IMR-90 (cell line): ENCODE measurements around the gene RAC3. TPM values are rescaled to one million over a fixed set of nuclear protein-coding genes. Genes with fewer than 3 reads are reported as not detected.
A peak's percentile ranks its signal among the peaks of the same experiment; 100 is the strongest.

Experiments used
- ATAC-seq: fragments of 200-7000 bp; cut with Tn5 transposase; 2 replicates; pipeline ENCODE4 v1.9.1; 2020; ENCODE audit warnings: low read depth, mild to moderate bottlenecking, moderate library complexity
- BruUV-seq: library from RNA; stranded (reverse); fragments of 400-500 nt; replicated peaks from 2 replicates; lab custom pipeline; 2021; lab: Mats Ljungman, UMichigan
- CTCF ChIA-PET: fragments of 300-600 bp; formaldehyde crosslinking; extraction: SDS; loops from one replicate; lab custom pipeline; 2021; ENCODE audit warnings: antibody characterized with exemption; lab: Yijun Ruan, JAX
- POLR2A ChIA-PET: fragments of 300-600 bp; sonication (Branson Sonifier 250); formaldehyde crosslinking; loops from one replicate; lab custom pipeline; 2022; ENCODE audit warnings: antibody characterized with exemption; ENCODE audit not compliant: unreplicated experiment; lab: Charles Lee
- DNase-seq: peaks from one replicate; pipeline ENCODE4 v3.0.0; 2013
- H2AFZ ChIP-seq: replicated peaks from 2 replicates; pipeline ENCODE3; 2013; ENCODE audit warnings: low read length, mild to moderate bottlenecking; ENCODE audit not compliant: poor library complexity
- H2AK5ac ChIP-seq: 2 replicates; pipeline ENCODE4 v1.6.1; 2013; ENCODE audit warnings: low read depth, low read length, inconsistent platforms
- H2AK9ac ChIP-seq: replicated peaks from 2 replicates; pipeline ENCODE3; 2013; ENCODE audit warnings: mild to moderate bottlenecking, low read depth, low read length, moderate library complexity; ENCODE audit not compliant: poor library complexity
- H2BK120ac ChIP-seq: 2 replicates; pipeline ENCODE4 v1.6.1; 2013; ENCODE audit warnings: low read depth, low read length, inconsistent platforms
- H2BK15ac ChIP-seq: 3 replicates; pipeline ENCODE4 v1.6.1; 2013; ENCODE audit warnings: low read depth, low read length, inconsistent platforms
- H2BK20ac ChIP-seq: 2 replicates; pipeline ENCODE4 v1.6.1; 2013; ENCODE audit warnings: low read depth, mild to moderate bottlenecking, inconsistent platforms, low read length, moderate library complexity
- H2BK5ac ChIP-seq: 2 replicates; pipeline ENCODE4 v1.6.1; 2013; ENCODE audit warnings: mild to moderate bottlenecking, low read depth, low read length, inconsistent platforms; ENCODE audit not compliant: poor library complexity, severe bottlenecking
- H3K14ac ChIP-seq: replicated peaks from 2 replicates; pipeline ENCODE4 v1.6.1; 2013; ENCODE audit warnings: low read depth, low read length, inconsistent platforms
- H3K18ac ChIP-seq: 2 replicates; pipeline ENCODE4 v1.6.1; 2013; ENCODE audit warnings: low read depth, low read length, control low read depth
- H3K23ac ChIP-seq: 2 replicates; pipeline ENCODE4 v1.6.1; 2013; ENCODE audit warnings: low read depth, low read length, inconsistent platforms
- H3K27ac ChIP-seq: 2 replicates; pipeline ENCODE4 v1.5.1; 2013; ENCODE audit warnings: mild to moderate bottlenecking, control low read depth, low read length; ENCODE audit not compliant: insufficient read depth
- H3K27me3 ChIP-seq: 2 replicates; pipeline ENCODE4 v1.6.1; 2013; ENCODE audit warnings: low read length; ENCODE audit not compliant: control insufficient read depth, insufficient read depth
- H3K36me3 ChIP-seq: 2 replicates; pipeline ENCODE4 v1.6.1; 2013; ENCODE audit warnings: low read length, mixed read lengths; ENCODE audit not compliant: control insufficient read depth, insufficient read depth
- H3K4ac ChIP-seq: 2 replicates; pipeline ENCODE4 v1.6.1; 2013; ENCODE audit warnings: low read depth, low read length, inconsistent platforms
- H3K4me1 ChIP-seq: 2 replicates; pipeline ENCODE4 v1.6.1; 2013; ENCODE audit warnings: low read length, mixed read lengths; ENCODE audit not compliant: control insufficient read depth, insufficient read depth
- H3K4me2 ChIP-seq: 2 replicates; pipeline ENCODE4 v1.6.1; 2013; ENCODE audit warnings: low read depth, mild to moderate bottlenecking, control low read depth, low read length, moderate library complexity
- H3K4me3 ChIP-seq: 2 replicates; pipeline ENCODE4 v1.5.1; 2013; ENCODE audit warnings: low read depth, mild to moderate bottlenecking, control low read depth, low read length, moderate library complexity; ENCODE audit not compliant: insufficient read depth
- H3K56ac ChIP-seq: 2 replicates; pipeline ENCODE4 v1.6.1; 2013; ENCODE audit warnings: low read length, inconsistent platforms; ENCODE audit not compliant: insufficient read depth; ENCODE audit errors: extremely low read depth
- H3K79me1 ChIP-seq, 2 experiments: 2 replicates each; pipeline ENCODE4 v1.6.1; 2013; ENCODE audit warnings: low read length in 2 of 2, inconsistent platforms in 1 of 2, low read depth in 1 of 2
- H3K9ac ChIP-seq: 2 replicates; pipeline ENCODE4 v1.6.1; 2013; ENCODE audit warnings: low read depth, low read length, control low read depth
- H3K9me1 ChIP-seq: 2 replicates; pipeline ENCODE4 v1.6.1; 2013; ENCODE audit warnings: low read length, inconsistent platforms; ENCODE audit not compliant: insufficient read depth
- H3K9me3 ChIP-seq: 2 replicates; pipeline ENCODE4 v1.6.1; 2013; ENCODE audit warnings: low read length; ENCODE audit not compliant: control insufficient read depth, insufficient read depth
- H4K20me1 ChIP-seq: 2 replicates; pipeline ENCODE4 v1.6.1; 2013; ENCODE audit warnings: low read length, inconsistent platforms; ENCODE audit not compliant: insufficient read depth
- H4K5ac ChIP-seq: 2 replicates; pipeline ENCODE4 v1.6.1; 2013; ENCODE audit warnings: mild to moderate bottlenecking, low read depth, low read length, control low read depth
- H4K8ac ChIP-seq, 2 experiments: 2 replicates each; pipeline ENCODE4 v1.6.1; 2013; ENCODE audit warnings: low read depth in 2 of 2, low read length in 2 of 2, control low read depth in 1 of 2, inconsistent platforms in 1 of 2
- H4K91ac ChIP-seq: 2 replicates; pipeline ENCODE4 v1.6.1; 2013; ENCODE audit warnings: low read depth, low read length, inconsistent platforms; ENCODE audit not compliant: insufficient read depth
- CEBPB ChIP-seq: IDR thresholded peaks from 2 replicates; pipeline ENCODE4 v1.6.1; 2012; ENCODE audit warnings: low read depth, low read length, improper control_type of control experiment
- CHD1 ChIP-seq: IDR thresholded peaks from 2 replicates; pipeline ENCODE4 v1.6.1; 2012; ENCODE audit warnings: low read depth, low read length, improper control_type of control experiment
- FOS ChIP-seq: fragments of 150-350 bp; IDR thresholded peaks from 2 replicates; pipeline ENCODE4 v1.6.1; 2016; ENCODE audit warnings: low read depth, low read length
- MAFK ChIP-seq: IDR thresholded peaks from 2 replicates; pipeline ENCODE4 v1.6.1; 2012; ENCODE audit warnings: low read depth, low read length, improper control_type of control experiment
- MAZ ChIP-seq: IDR thresholded peaks from 2 replicates; pipeline ENCODE4 v1.6.1; 2012; ENCODE audit warnings: low read depth, mild to moderate bottlenecking, low read length, improper control_type of control experiment, moderate library complexity, borderline replicate concordance
- MXI1 ChIP-seq: IDR thresholded peaks from 2 replicates; pipeline ENCODE4 v1.6.1; 2012; ENCODE audit warnings: low read depth, mild to moderate bottlenecking, low read length, moderate library complexity, borderline replicate concordance
- NFE2L2 ChIP-seq: fragments of 150-350 bp; IDR thresholded peaks from 2 replicates; pipeline ENCODE4 v1.6.1; 2016; ENCODE audit warnings: low read depth, mild to moderate bottlenecking, low read length
- RAD21 ChIP-seq: IDR thresholded peaks from 2 replicates; pipeline ENCODE4 v1.6.1; 2012; ENCODE audit warnings: low read length, improper control_type of control experiment
- RCOR1 ChIP-seq: IDR thresholded peaks from 2 replicates; pipeline ENCODE4 v1.6.1; 2012; ENCODE audit warnings: mild to moderate bottlenecking, low read length, improper control_type of control experiment; ENCODE audit not compliant: insufficient replicate concordance
- RFX5 ChIP-seq: IDR thresholded peaks from 2 replicates; pipeline ENCODE4 v1.8.0; 2012; ENCODE audit warnings: low read depth, mild to moderate bottlenecking, low read length, moderate library complexity
- USF2 ChIP-seq: fragments of 150-350 bp; IDR thresholded peaks from 2 replicates; pipeline ENCODE4 v1.6.1; 2017; ENCODE audit warnings: mild to moderate bottlenecking, antibody characterized with exemption, low read length, low read depth
- WGBS, 2 experiments: methylation state at CpG; one replicate each; pipeline versions ENCODE4 v1.1.5 to v1.1.7; 2013; ENCODE audit warnings: missing lambda C conversion rate in 2 of 2; ENCODE audit not compliant: insufficient read length in 1 of 2; ENCODE audit errors: extremely low coverage in 2 of 2; 5-methylcytosine and 5-hydroxymethylcytosine counted together
- dilution Hi-C: fragments of 300-500 bp; cut with HindIII; formaldehyde crosslinking; loops from one replicate; pipeline ENCODE4 v1.14.3; 2018; ENCODE audit warnings: low sequenced_read_pairs; ENCODE audit not compliant: unreplicated experiment
- in situ Hi-C: fragments of 300-500 bp; cut with MboI; formaldehyde crosslinking; loops from 3 replicates; pipeline ENCODE4 v1.14.3; 2019; ENCODE audit warnings: low sequenced_read_pairs, inconsistent platforms, mixed read lengths
- intact Hi-C: fragments of 100-400 bp; cut with micrococcal nuclease; formaldehyde crosslinking; loops from 2 replicates; pipeline ENCODE4 v1.10.0; 2022
- polyA plus RNA-seq, 3 experiments: library from polyadenylated mRNA; depleted of rRNA; stranded (reverse); fragments of >200 nt; gene quantifications; 2 replicates each; pipeline ENCODE4 v1.2.3, GENCODE V29; 2012; ENCODE audit warnings: low replicate concordance in 1 of 3
- total RNA-seq: library from RNA; depleted of rRNA; stranded (reverse); fragments of >200 nt; gene quantifications from 2 replicates; pipeline ENCODE4 v1.2.3, GENCODE V29; 2012
- TF ChIP-seq, protein P1 (sequence below): fragments of 150-350 bp; IDR thresholded peaks from 2 replicates; pipeline ENCODE4 v1.6.1; 2016; ENCODE audit warnings: low read depth, mild to moderate bottlenecking, low read length, moderate library complexity, borderline replicate concordance

The RAC3 gene
- total and polyA plus RNA-seq, 2 of the 4 experiments (the other 2 are of a cell fraction): 5.7 to 23.4 TPM

GRCh38 chr17:82020572-82021106 is 10.8 kb upstream of the RAC3 start:
- in situ Hi-C loops (no loop called here), intact Hi-C loops (loop anchor here (1.0 kb wide), 1 partner anchor 61 kb away; no protein-coding TSS in a partner anchor), dilution Hi-C loops (no loop called here)
- ChIA-PET CTCF (interaction anchor here (0.9 to 3.6 kb wide), 6 partner anchors 16 to 71 kb away, joined by 3 to 17 read pairs (median 4); partner anchors contain the start of genes DCXR and NOTUM), POLR2A (no interaction called here)
- Histone ChIP-seq H4K91ac (no peak overlapping the region), H2BK5ac (no peak overlapping the region), H4K5ac (no peak overlapping the region), H3K27me3 (no peaks in the 10 kb centered on the region), H2BK120ac (no peak overlapping the region), H3K9me1 (no peaks in the 10 kb centered on the region), H3K14ac (no peak overlapping the region), H2BK20ac (no peak overlapping the region), H2AK9ac (peak overlapping the region; percentile 97), H2BK15ac (no peak overlapping the region), H3K9me3 (no peaks in the 10 kb centered on the region), H4K8ac (no peak overlapping the region), H3K79me1 (peaks cover 12 to 46% of the 10 kb centered on the region in 2 experiments), H3K18ac (no peak overlapping the region), H3K56ac (no peak overlapping the region), H2AK5ac (peak overlapping the region; percentile 69; the same call in 1 of the 2 replicates), H3K9ac (no peak overlapping the region), H3K4me1 (peaks cover 13% of the 10 kb centered on the region), H3K27ac (no peak overlapping the region), H3K4me3 (no peak overlapping the region), H4K20me1 (peaks cover 24% of the 10 kb centered on the region), H3K4me2 (no peak overlapping the region), H3K4ac (no peak overlapping the region; the same call in 1 of the 2 replicates), H3K23ac (no peak overlapping the region), H3K36me3 (peaks cover 6% of the 10 kb centered on the region; the same call in 1 of the 2 replicates), H2AFZ (peak overlapping the region; percentile 26)
- ATAC-seq (no peak), DNase-seq (no peak)
- no TSS peak for BruUV-seq
- 89% methylated on average over 12 of the region's 14 CpGs; no CpG with 5 or more reads in 1 of the 2 experiments for WGBS, 2 experiments
- TF ChIP-seq RCOR1: no peak
- TF ChIP-seq RFX5: no peak
- no peak for TF ChIP-seq MXI1
- no peak for TF ChIP-seq MAZ
- no peak for TF ChIP-seq FOS
- TF ChIP-seq MAFK: no peak
- no peak for TF ChIP-seq USF2
- TF ChIP-seq CEBPB: no peak
- TF ChIP-seq, protein P1, sequence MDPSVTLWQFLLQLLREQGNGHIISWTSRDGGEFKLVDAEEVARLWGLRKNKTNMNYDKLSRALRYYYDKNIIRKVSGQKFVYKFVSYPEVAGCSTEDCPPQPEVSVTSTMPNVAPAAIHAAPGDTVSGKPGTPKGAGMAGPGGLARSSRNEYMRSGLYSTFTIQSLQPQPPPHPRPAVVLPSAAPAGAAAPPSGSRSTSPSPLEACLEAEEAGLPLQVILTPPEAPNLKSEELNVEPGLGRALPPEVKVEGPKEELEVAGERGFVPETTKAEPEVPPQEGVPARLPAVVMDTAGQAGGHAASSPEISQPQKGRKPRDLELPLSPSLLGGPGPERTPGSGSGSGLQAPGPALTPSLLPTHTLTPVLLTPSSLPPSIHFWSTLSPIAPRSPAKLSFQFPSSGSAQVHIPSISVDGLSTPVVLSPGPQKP: no peak
- TF ChIP-seq CHD1: no peak
- no peak for TF ChIP-seq NFE2L2
- no peak for TF ChIP-seq RAD21
